ENCODE data around the gene CACNA2D3. TPM values are rescaled to one million over a fixed set of nuclear protein-coding genes. Genes with fewer than 3 reads are reported as not detected.

CACNA2D3 gene
- total RNA-seq, 1 donor from 2014 or later = 2.5 TPM

DNA sequence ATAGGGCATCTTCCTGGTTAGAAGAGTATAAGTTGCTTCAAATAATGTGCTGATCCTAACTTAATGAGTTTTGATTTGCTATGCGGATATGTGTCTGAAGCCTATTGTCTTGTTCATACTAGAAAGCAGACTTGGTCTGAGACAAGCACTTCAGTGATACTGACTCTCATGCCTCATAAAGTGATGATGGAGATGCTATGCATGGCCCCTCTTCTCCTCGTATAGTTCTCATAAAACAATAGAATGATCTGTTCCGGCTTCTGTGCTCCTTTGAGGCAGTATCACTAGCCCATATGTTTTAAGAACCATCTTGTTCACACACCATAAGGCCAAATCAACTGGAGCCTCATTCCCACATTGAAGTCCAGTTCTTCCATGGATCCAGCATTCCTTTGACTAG, 583.4 kb downstream of the CACNA2D3 start:
- Mint-ChIP-seq H3K27me3 (no peaks in the 10 kb centered on the region), H3K9me3 (no peaks in the 10 kb centered on the region), H3K4me1 (ENCODE audit: unreplicated experiment) (peaks cover 5% of the 10 kb centered on the region), H3K27ac (no peak overlapping the region), H3K36me3 (no peaks in the 10 kb centered on the region), H3K4me3 (no peak overlapping the region)
- TF ChIP-seq, protein P1, sequence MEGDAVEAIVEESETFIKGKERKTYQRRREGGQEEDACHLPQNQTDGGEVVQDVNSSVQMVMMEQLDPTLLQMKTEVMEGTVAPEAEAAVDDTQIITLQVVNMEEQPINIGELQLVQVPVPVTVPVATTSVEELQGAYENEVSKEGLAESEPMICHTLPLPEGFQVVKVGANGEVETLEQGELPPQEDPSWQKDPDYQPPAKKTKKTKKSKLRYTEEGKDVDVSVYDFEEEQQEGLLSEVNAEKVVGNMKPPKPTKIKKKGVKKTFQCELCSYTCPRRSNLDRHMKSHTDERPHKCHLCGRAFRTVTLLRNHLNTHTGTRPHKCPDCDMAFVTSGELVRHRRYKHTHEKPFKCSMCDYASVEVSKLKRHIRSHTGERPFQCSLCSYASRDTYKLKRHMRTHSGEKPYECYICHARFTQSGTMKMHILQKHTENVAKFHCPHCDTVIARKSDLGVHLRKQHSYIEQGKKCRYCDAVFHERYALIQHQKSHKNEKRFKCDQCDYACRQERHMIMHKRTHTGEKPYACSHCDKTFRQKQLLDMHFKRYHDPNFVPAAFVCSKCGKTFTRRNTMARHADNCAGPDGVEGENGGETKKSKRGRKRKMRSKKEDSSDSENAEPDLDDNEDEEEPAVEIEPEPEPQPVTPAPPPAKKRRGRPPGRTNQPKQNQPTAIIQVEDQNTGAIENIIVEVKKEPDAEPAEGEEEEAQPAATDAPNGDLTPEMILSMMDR (conservative IDR thresholded peaks at IDR 0.05) = no peak
- no peak for DNase-seq (ENCODE audit: extremely low spot score, unreplicated experiment)

DNA sequence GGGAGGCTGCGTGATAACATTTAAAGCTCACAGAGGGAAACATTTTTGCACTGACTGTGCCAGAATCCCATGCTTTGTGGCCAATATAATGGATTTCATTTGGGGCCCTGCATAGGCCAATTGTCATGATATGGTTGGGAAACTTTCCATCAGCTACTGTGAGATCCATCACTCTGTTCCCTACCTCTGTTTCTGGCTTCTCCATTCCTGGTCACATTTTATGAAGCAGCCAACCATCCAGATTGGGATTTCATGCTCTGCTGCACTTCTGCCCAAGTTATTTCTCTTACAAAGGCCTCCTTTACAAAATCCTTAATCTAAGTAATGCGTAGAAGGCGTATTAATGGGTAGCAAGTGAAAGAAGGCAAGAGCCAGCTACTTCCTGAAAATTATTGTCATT, 584.4 kb downstream of the CACNA2D3 start:
- H3K27ac Mint-ChIP-seq = no peak overlapping the region
- no peaks in the 10 kb centered on the region for H3K27me3 Mint-ChIP-seq
- H3K36me3 Mint-ChIP-seq = no peaks in the 10 kb centered on the region
- H3K4me1 Mint-ChIP-seq (ENCODE audit: unreplicated experiment) = peaks cover 5% of the 10 kb centered on the region
- TF ChIP-seq, protein P1 (conservative IDR thresholded peaks at IDR 0.05) = no peak
- DNase-seq (ENCODE audit: extremely low spot score, unreplicated experiment) = no peak
- no peaks in the 10 kb centered on the region for H3K9me3 Mint-ChIP-seq
- H3K4me3 Mint-ChIP-seq = no peak overlapping the region

DNA sequence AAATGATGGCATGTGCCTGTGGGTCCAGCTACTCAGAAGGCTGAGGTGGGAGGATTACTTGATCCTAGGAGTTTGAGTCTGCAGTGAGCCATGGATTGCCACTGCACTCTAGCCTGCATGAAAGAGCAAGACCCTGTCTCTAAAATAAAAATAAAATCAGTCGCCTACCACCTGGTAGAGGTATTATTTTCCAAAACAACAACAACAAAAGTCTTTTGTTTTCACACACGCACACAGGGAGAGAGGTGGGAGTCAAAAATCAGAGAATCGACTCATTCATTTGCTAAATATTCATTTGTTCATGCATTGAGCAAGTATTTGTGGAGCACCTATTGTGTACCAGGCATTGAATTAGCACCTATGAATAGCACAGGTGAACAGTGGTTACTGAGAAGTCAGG, 587.4 kb downstream of the CACNA2D3 start:
- Mint-ChIP-seq H3K27me3 (peaks cover 2% of the 10 kb centered on the region), H3K9me3 (peaks cover 4% of the 10 kb centered on the region), H3K4me3 (no peak overlapping the region), H3K36me3 (no peaks in the 10 kb centered on the region), H3K27ac (no peak overlapping the region), H3K4me1 (ENCODE audit: unreplicated experiment) (peaks cover 5% of the 10 kb centered on the region)
- TF ChIP-seq, protein P1 (conservative IDR thresholded peaks at IDR 0.05) = no peak
- no peak for DNase-seq (ENCODE audit: extremely low spot score, unreplicated experiment)

DNA sequence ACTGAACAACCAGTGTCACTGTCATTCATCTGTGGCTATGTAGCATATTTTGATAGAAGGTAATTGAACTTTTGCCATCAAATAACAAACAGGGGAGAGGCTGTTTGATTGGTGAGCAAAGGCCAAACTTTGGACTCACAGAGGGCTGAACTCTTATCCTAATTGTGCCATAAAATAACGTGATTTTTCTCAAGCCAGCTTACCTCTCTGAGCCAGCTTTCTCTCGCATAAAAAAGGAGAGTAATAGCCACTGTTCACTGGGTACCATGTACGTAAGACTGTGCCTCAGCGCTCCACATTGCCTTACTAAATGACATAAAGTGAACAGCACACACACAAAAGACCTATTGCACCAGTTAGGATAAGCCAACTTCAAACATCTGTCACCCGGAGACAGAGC, 588.6 kb downstream of the CACNA2D3 start:
- TF ChIP-seq, protein P1 (conservative IDR thresholded peaks at IDR 0.05) = no peak
- peaks cover 4% of the 10 kb centered on the region for H3K9me3 Mint-ChIP-seq
- H3K27me3 Mint-ChIP-seq = peaks cover 2% of the 10 kb centered on the region
- H3K36me3 Mint-ChIP-seq = no peaks in the 10 kb centered on the region
- DNase-seq (ENCODE audit: extremely low spot score, unreplicated experiment) = no peak
- no peak overlapping the region for H3K27ac Mint-ChIP-seq
- peaks cover 5% of the 10 kb centered on the region for H3K4me1 Mint-ChIP-seq (ENCODE audit: unreplicated experiment)
- H3K4me3 Mint-ChIP-seq = no peak overlapping the region

DNA sequence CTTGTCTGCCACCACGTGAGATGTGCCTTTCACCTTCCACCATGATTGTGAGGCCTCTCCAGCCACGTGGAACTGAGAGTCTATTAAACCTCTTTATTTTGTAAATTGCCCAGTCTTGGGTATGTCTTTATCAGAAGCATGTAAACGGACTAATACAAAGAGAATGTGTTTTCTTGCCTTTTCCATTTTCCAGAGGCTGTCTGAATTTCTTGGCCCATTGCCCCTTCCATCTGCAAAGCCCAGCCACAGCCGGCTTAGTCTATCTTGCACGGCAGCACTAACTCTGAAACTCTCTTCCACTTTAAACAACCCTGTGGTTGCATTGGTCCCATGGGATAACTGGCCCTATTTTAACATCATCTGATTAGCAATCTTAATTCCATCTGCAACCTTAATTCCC, 590.2 kb downstream of the CACNA2D3 start:
- H3K4me1 Mint-ChIP-seq (ENCODE audit: unreplicated experiment) = no peaks in the 10 kb centered on the region
- no peaks in the 10 kb centered on the region for H3K36me3 Mint-ChIP-seq
- H3K9me3 Mint-ChIP-seq = peaks cover 4% of the 10 kb centered on the region
- no peak overlapping the region for H3K27ac Mint-ChIP-seq
- no peak for DNase-seq (ENCODE audit: extremely low spot score, unreplicated experiment)
- peaks cover 2% of the 10 kb centered on the region for H3K27me3 Mint-ChIP-seq
- H3K4me3 Mint-ChIP-seq = no peak overlapping the region
- TF ChIP-seq, protein P1 (conservative IDR thresholded peaks at IDR 0.05) = no peak

DNA sequence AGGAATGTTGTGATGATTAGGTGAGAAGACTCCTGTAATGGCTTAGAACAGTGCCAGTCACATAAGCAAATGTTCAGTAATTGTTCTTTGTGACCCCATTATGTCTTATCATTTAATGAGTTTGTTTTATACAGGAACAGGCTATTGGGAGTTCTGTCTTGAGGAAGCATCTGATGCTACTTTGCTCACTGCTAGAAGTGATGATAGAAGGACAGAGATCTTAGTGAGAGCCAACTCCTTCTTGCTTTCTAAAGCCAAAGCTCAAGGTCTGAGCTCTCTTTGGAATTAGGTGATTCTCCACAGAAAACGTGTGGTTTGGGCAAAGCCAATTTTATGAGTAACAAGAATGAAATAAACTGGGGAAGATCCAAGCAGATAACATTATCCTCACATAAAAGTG, 590.7 kb downstream of the CACNA2D3 start:
- Mint-ChIP-seq H3K36me3 (no peaks in the 10 kb centered on the region), H3K4me3 (no peak overlapping the region), H3K9me3 (peaks cover 4% of the 10 kb centered on the region), H3K4me1 (ENCODE audit: unreplicated experiment) (no peaks in the 10 kb centered on the region), H3K27me3 (peaks cover 2% of the 10 kb centered on the region), H3K27ac (no peak overlapping the region)
- TF ChIP-seq, protein P1 (conservative IDR thresholded peaks at IDR 0.05) = no peak
- DNase-seq (ENCODE audit: extremely low spot score, unreplicated experiment) = no peak
